Endometrial microvascular endothelial cells (primary cell): Measurements from ENCODE around the gene MYO15A. TPM values are rescaled to one million over a fixed set of nuclear protein-coding genes. Genes with fewer than 3 reads are reported as not detected.

Experiments used
- in situ Hi-C: cut with HindIII; loops from 2 replicates; pipeline ENCODE4 v1.10.0; 2017; ENCODE audit warnings: low sequenced_read_pairs, low pct_unique_long_range_greater_than_20kb; ENCODE audit errors: inconsistent ontology term
- total RNA-seq: library from RNA; depleted of rRNA; stranded (reverse); fragments of >200 nt; gene quantifications from one replicate; pipeline ENCODE4 v1.2.3, GENCODE V29; 2015; ENCODE audit errors: inconsistent ontology term

MYO15A gene
- total RNA-seq, 1 donor from 2014 or later = not detected

- in situ Hi-C loops = no loop called here
Measured at GRCh38 chr17:18176176-18176575, 67.6 kb downstream of the MYO15A start.

- in situ Hi-C loops = no loop called here
Measured at GRCh38 chr17:18177133-18177532, 68.6 kb downstream of the MYO15A start.

GRCh38 chr17:18177722-18178121, 69.2 kb downstream of the MYO15A start:
- in situ Hi-C loops = no loop called here

- in situ Hi-C loops = no loop called here
Measured at GRCh38 chr17:18179196-18179595, 70.6 kb downstream of the MYO15A start.

GRCh38 chr17:18179804-18180203, 71.2 kb downstream of the MYO15A start:
- in situ Hi-C loops = no loop called here

- in situ Hi-C loops = no loop called here
Measured at GRCh38 chr17:18181358-18181757, 72.8 kb downstream of the MYO15A start.

- in situ Hi-C loops = no loop called here
Measured at GRCh38 chr17:18182110-18182977, 73.8 kb downstream of the MYO15A start.

- in situ Hi-C loops = no loop called here
Measured at GRCh38 chr17:18182978-18183333, 74.4 kb downstream of the MYO15A start.

GRCh38 chr17:18183334-18184142, 75.0 kb downstream of the MYO15A start, which contains the start of gene ALKBH5:
Gene ALKBH5, plus strand, starts transcription at chr17:18183828. Its CDS starts 416 bp downstream, at chr17:18184244.
- in situ Hi-C loops = no loop called here

GRCh38 chr17:18184143-18185031, 75.8 kb downstream of the MYO15A start:
- in situ Hi-C loops = no loop called here

- in situ Hi-C loops = no loop called here
Measured at GRCh38 chr17:18185391-18185790, 76.8 kb downstream of the MYO15A start.

- in situ Hi-C loops = no loop called here
Measured at GRCh38 chr17:18185832-18186626, 77.5 kb downstream of the MYO15A start.

GRCh38 chr17:18186627-18186982, 78.0 kb downstream of the MYO15A start:
- in situ Hi-C loops = no loop called here

- in situ Hi-C loops = no loop called here
Measured at GRCh38 chr17:18187226-18187625, 78.7 kb downstream of the MYO15A start.

- in situ Hi-C loops = no loop called here
Measured at GRCh38 chr17:18187821-18188761, 79.5 kb downstream of the MYO15A start.

GRCh38 chr17:18190628-18191235, 82.2 kb downstream of the MYO15A start:
- in situ Hi-C loops = no loop called here

GRCh38 chr17:18191236-18191667, 82.7 kb downstream of the MYO15A start:
- in situ Hi-C loops = no loop called here
